ENCODE data around the gene CYP4F3.

GRCh38 chr19:15683411-15683810 lies 42.7 kb downstream of the CYP4F3 start:
- TF ChIP-seq CTCF (conservative IDR thresholded peaks at IDR 0.05; ENCODE audit: low read length) (no peak), EZH2phosphoT487 (IDR thresholded peaks at IDR 0.05; ENCODE audit: borderline replicate concordance, low read depth, low read length) (no peak)

All from OCI-LY7 (cell line).